Measurements from ENCODE around the gene ZIC1.

The ZIC1 gene

GRCh38 chr3:147383617-147384016 is 25.5 kb upstream of the ZIC1 start (continued):
- no peak for TF ChIP-seq PRDM10 (tag by site-specific recombination; IDR thresholded peaks at IDR 0.05)
- no peak for TF ChIP-seq ZIC2 (tag by site-specific recombination; IDR thresholded peaks at IDR 0.05)

- Histone ChIP-seq H3K4me3 (ENCODE audit: low read depth, low read length) (no peak overlapping the region), H3K27ac (ENCODE audit: extremely low read depth, low read depth, low read length) (no peak overlapping the region), H3K36me3 (ENCODE audit: control insufficient read depth in 2 of 2, insufficient read depth in 1 of 2, low read length in 2 of 2) (no peaks in the 10 kb centered on the region), H3K9me3 (ENCODE audit: control insufficient read depth, insufficient read depth, low read depth, low read length) (no peaks in the 10 kb centered on the region), H3K4me1 (ENCODE audit: control insufficient read depth, insufficient read depth, low read length) (no peaks in the 10 kb centered on the region)
- CTCF ChIA-PET = no interaction called here
- no peak for TF ChIP-seq OSR2 (tag by site-specific recombination; IDR thresholded peaks at IDR 0.05)
- TF ChIP-seq ZNF324 (tag by site-specific recombination; IDR thresholded peaks at IDR 0.05) = no peak
- TF ChIP-seq ZSCAN30 (tag by site-specific recombination; IDR thresholded peaks at IDR 0.05) = no peak
- TF ChIP-seq HOXD13 (CRISPR knock-in tag; IDR thresholded peaks at IDR 0.05; ENCODE audit: borderline replicate concordance) = no peak
- no peak for TF ChIP-seq ZNF148 (tag by site-specific recombination; IDR thresholded peaks at IDR 0.05; ENCODE audit: borderline replicate concordance)
- no peak for TF ChIP-seq REPIN1 (tag by site-specific recombination; IDR thresholded peaks at IDR 0.05; ENCODE audit: low read depth)
- TF ChIP-seq ZNF785 (tag by site-specific recombination; IDR thresholded peaks at IDR 0.05) = no peak
- TF ChIP-seq ATF2 (tag by site-specific recombination; IDR thresholded peaks at IDR 0.05; ENCODE audit: low read depth) = no peak
- no peak for TF ChIP-seq ZNF707 (tag by site-specific recombination; IDR thresholded peaks at IDR 0.05)
- no peak for TF ChIP-seq EGR2 (tag by site-specific recombination; IDR thresholded peaks at IDR 0.05; ENCODE audit: low read depth)
- TF ChIP-seq ZNF26 (tag by site-specific recombination; IDR thresholded peaks at IDR 0.05) = no peak
- TF ChIP-seq ZNF10 (tag by site-specific recombination; IDR thresholded peaks at IDR 0.05) = no peak
- no peak for TF ChIP-seq ZEB2 (tag by site-specific recombination; IDR thresholded peaks at IDR 0.05)
- no peak for TF ChIP-seq ZNF311 (tag by site-specific recombination; IDR thresholded peaks at IDR 0.05; ENCODE audit: borderline replicate concordance)
- TF ChIP-seq PBX3 (CRISPR knock-in tag; IDR thresholded peaks at IDR 0.05) = no peak
- no peak for TF ChIP-seq ZNF132 (tag by site-specific recombination; IDR thresholded peaks at IDR 0.05; ENCODE audit: borderline replicate concordance)
- TF ChIP-seq ZBTB7A (tag by site-specific recombination; IDR thresholded peaks at IDR 0.05; ENCODE audit: low read depth) = no peak
- POLR2A ChIA-PET = no interaction called here
These were observed 24.7 kb upstream of the ZIC1 start for GRCh38 chr3:147384210-147385058.

Data from HEK293 (cell line).